WTC11 (cell line): ENCODE data around the gene RNF169. TPM values are rescaled to one million over a fixed set of nuclear protein-coding genes. Genes with fewer than 3 reads are reported as not detected.

Source experiments
- ATAC-seq: fragments of 200-7000 bp; cut with Tn5 transposase; 2 replicates; pipeline ENCODE4 v1.10.0; 2021; ENCODE audit warnings: mild to moderate bottlenecking, moderate library complexity
- CTCF ChIA-PET: fragments of 300-600 bp; sonication (Branson Sonifier 250); formaldehyde crosslinking; loops from one replicate; lab custom pipeline; 2021; ENCODE audit warnings: antibody characterized with exemption; lab: Charles Lee
- POLR2A ChIA-PET: fragments of 350-600 bp; sonication (Branson Sonifier 250); formaldehyde crosslinking; loops from one replicate; lab custom pipeline; 2021; ENCODE audit warnings: antibody characterized with exemption; lab: Charles Lee
- DNase-seq: peaks from one replicate; pipeline ENCODE4 v3.0.0; 2021; ENCODE audit warnings: low spot score
- H3K27ac Mint-ChIP-seq: 2 replicates; pipeline ENCODE4 v1.8.0; 2021; ENCODE audit warnings: mixed read lengths
- H3K27me3 Mint-ChIP-seq: 2 replicates; pipeline ENCODE4 v1.8.0; 2021; ENCODE audit warnings: low read depth, mild to moderate bottlenecking, moderate library complexity, mixed read lengths
- H3K36me3 Mint-ChIP-seq: 2 replicates; pipeline ENCODE4 v1.8.0; 2021; ENCODE audit warnings: mixed read lengths
- H3K4me1 Mint-ChIP-seq: 2 replicates; pipeline ENCODE4 v1.8.0; 2022; ENCODE audit warnings: mixed read lengths
- H3K4me3 Mint-ChIP-seq: 2 replicates; pipeline ENCODE4 v1.8.0; 2021; ENCODE audit warnings: mild to moderate bottlenecking, moderate library complexity, mixed read lengths
- H3K9me3 Mint-ChIP-seq: 2 replicates; pipeline ENCODE4 v1.8.0; 2021; ENCODE audit warnings: mixed read lengths
- CREM ChIP-seq: sonication (generic); formaldehyde crosslinking; IDR thresholded peaks from 2 replicates; pipeline ENCODE4 v1.8.1; 2022; ENCODE audit warnings: mild to moderate bottlenecking, missing genetic modification reagents, moderate library complexity
- E2F1 ChIP-seq: sonication (generic); formaldehyde crosslinking; IDR thresholded peaks from 2 replicates; pipeline ENCODE4 v1.8.0; 2022; ENCODE audit warnings: mild to moderate bottlenecking, missing genetic modification reagents
- ELF4 ChIP-seq: sonication (generic); formaldehyde crosslinking; IDR thresholded peaks from 2 replicates; pipeline ENCODE4 v1.8.1; 2022; ENCODE audit warnings: low read depth, mild to moderate bottlenecking, moderate library complexity, missing genetic modification reagents
- FOXP4 ChIP-seq: sonication (generic); formaldehyde crosslinking; IDR thresholded peaks from 2 replicates; pipeline ENCODE4 v1.8.0; 2022; ENCODE audit warnings: mild to moderate bottlenecking, missing genetic modification reagents
- GRHL2 ChIP-seq: fragments of 250-450 bp; sonication (Bioruptor Pico); IDR thresholded peaks from 2 replicates; pipeline ENCODE4 v1.8.0; 2022; ENCODE audit warnings: mild to moderate bottlenecking, moderate library complexity; ENCODE audit not compliant: insufficient replicate concordance, severe bottlenecking
- HMGA2 ChIP-seq: fragments of 250-450 bp; sonication (Bioruptor Pico); IDR thresholded peaks from 2 replicates; pipeline ENCODE4 v1.4.0; 2021; ENCODE audit warnings: mild to moderate bottlenecking, moderate library complexity
- MLX ChIP-seq: sonication (generic); formaldehyde crosslinking; IDR thresholded peaks from 2 replicates; pipeline ENCODE4 v1.8.1; 2023; ENCODE audit warnings: mild to moderate bottlenecking, missing genetic modification reagents, moderate library complexity
- NFYB ChIP-seq: sonication (generic); formaldehyde crosslinking; conservative IDR thresholded peaks from 2 replicates; pipeline ENCODE4 v1.8.0; 2022; ENCODE audit warnings: low read depth, missing genetic modification reagents
- PRDM15 ChIP-seq: sonication (generic); formaldehyde crosslinking; IDR thresholded peaks from 2 replicates; pipeline ENCODE4 v1.8.0; 2022; ENCODE audit warnings: missing genetic modification reagents
- PRRX2 ChIP-seq: fragments of 250-450 bp; sonication (Bioruptor Pico); IDR thresholded peaks from 2 replicates; pipeline ENCODE4 v1.8.0; 2021; ENCODE audit warnings: mild to moderate bottlenecking
- RORB ChIP-seq: fragments of 250-450 bp; sonication (Bioruptor Pico); IDR thresholded peaks from 2 replicates; pipeline ENCODE4 v1.9.0; 2021; ENCODE audit warnings: mild to moderate bottlenecking
- TCF7 ChIP-seq: sonication (generic); formaldehyde crosslinking; IDR thresholded peaks from 2 replicates; pipeline ENCODE4 v1.8.0; 2022; ENCODE audit warnings: mild to moderate bottlenecking, low read depth, missing genetic modification reagents, moderate library complexity
- ZBTB21 ChIP-seq: sonication (generic); formaldehyde crosslinking; IDR thresholded peaks from 2 replicates; pipeline ENCODE4 v1.8.1; 2023; ENCODE audit warnings: mild to moderate bottlenecking, missing genetic modification reagents, borderline replicate concordance
- ZNF138 ChIP-seq: sonication (generic); formaldehyde crosslinking; conservative IDR thresholded peaks from 2 replicates; pipeline ENCODE4 v1.8.1; 2022; ENCODE audit warnings: mild to moderate bottlenecking, moderate library complexity, missing genetic modification reagents
- ZNF317 ChIP-seq: sonication (generic); formaldehyde crosslinking; IDR thresholded peaks from 2 replicates; pipeline ENCODE4 v1.8.1; 2023; ENCODE audit warnings: low read depth, mild to moderate bottlenecking, moderate library complexity, missing genetic modification reagents, borderline replicate concordance
- ZNF512 ChIP-seq: sonication (generic); formaldehyde crosslinking; IDR thresholded peaks from 2 replicates; pipeline ENCODE4 v1.8.1; 2022; ENCODE audit warnings: missing genetic modification reagents, borderline replicate concordance
- ZNF532 ChIP-seq: fragments of 250-450 bp; sonication (Bioruptor Pico); IDR thresholded peaks from 2 replicates; pipeline ENCODE4 v1.9.0; 2021; ENCODE audit warnings: mild to moderate bottlenecking, borderline replicate concordance
- ZSCAN18 ChIP-seq: fragments of 250-450 bp; sonication (Bioruptor Pico); IDR thresholded peaks from 2 replicates; pipeline ENCODE4 v2.1.2; 2022; ENCODE audit warnings: mild to moderate bottlenecking, moderate library complexity
- total RNA-seq: library from RNA; stranded (reverse); gene quantifications from 3 replicates; pipeline ENCODE4 v1.2.3, GENCODE V29; 2021

Gene RNF169
- total RNA-seq, 1 experiment from 2014 or later: 13.6 TPM

GRCh38 chr11:74719011-74719410 is 29.6 kb upstream of the RNF169 start:
- TF ChIP-seq E2F1 (no peak), GRHL2 (CRISPR knock-in tag) (no peak), ZNF317 (no peak), NFYB (CRISPR knock-in tag) (no peak), PRDM15 (CRISPR knock-in tag) (no peak), ZNF512 (CRISPR knock-in tag) (no peak), CREM (CRISPR knock-in tag) (no peak), RORB (CRISPR knock-in tag) (no peak), ZNF138 (CRISPR knock-in tag) (no peak), ZBTB21 (CRISPR knock-in tag) (no peak), TCF7 (CRISPR knock-in tag) (no peak), FOXP4 (CRISPR knock-in tag) (no peak), ZNF532 (no peak), HMGA2 (CRISPR knock-in tag) (no peak), MLX (CRISPR knock-in tag) (no peak), ELF4 (CRISPR knock-in tag) (no peak), PRRX2 (no peak), ZSCAN18 (no peak)
- TF ChIP-seq, all 79 proteins: peak for 0
- Mint-ChIP-seq H3K36me3 (no peaks in the 10 kb centered on the region), H3K4me1 (peaks cover 11% of the 10 kb centered on the region), H3K27ac (no peak overlapping the region), H3K27me3 (peaks cover 19% of the 10 kb centered on the region), H3K4me3 (no peak overlapping the region), H3K9me3 (no peaks in the 10 kb centered on the region)
- no peak for ATAC-seq
- no peak for DNase-seq
- ChIA-PET CTCF (interaction anchor here (13.9 kb wide), 1 partner anchor 18 kb away, joined by 263 read pairs; no protein-coding TSS in a partner anchor), POLR2A (no interaction called here)
